HL-60 (cell line): ENCODE measurements around the gene MFAP2.

Experiments
- GABPA ChIP-seq: IDR thresholded peaks from 2 replicates; pipeline ENCODE4 v1.6.1; 2012; ENCODE audit warnings: low read depth
- POLR2AphosphoS5 ChIP-seq: IDR thresholded peaks from 2 replicates; pipeline ENCODE4 v1.6.1; 2012; ENCODE audit warnings: low read depth
- REST ChIP-seq: IDR thresholded peaks from 2 replicates; pipeline ENCODE4 v1.6.1; 2012; ENCODE audit warnings: low read depth; ENCODE audit not compliant: insufficient replicate concordance
- SPI1 ChIP-seq: IDR thresholded peaks from 2 replicates; pipeline ENCODE4 v1.6.1; 2012; ENCODE audit warnings: low read depth, mild to moderate bottlenecking, borderline replicate concordance
- TF ChIP-seq, protein P1 (sequence below): IDR thresholded peaks from one replicate; pipeline ENCODE4 v1.5.1; 2011; ENCODE audit warnings: low read length, control low read depth, inconsistent platforms; ENCODE audit not compliant: insufficient read depth

GRCh38 chr1:17027403-17027802, 47.0 kb upstream of the MFAP2 start:
- TF ChIP-seq, protein P1, sequence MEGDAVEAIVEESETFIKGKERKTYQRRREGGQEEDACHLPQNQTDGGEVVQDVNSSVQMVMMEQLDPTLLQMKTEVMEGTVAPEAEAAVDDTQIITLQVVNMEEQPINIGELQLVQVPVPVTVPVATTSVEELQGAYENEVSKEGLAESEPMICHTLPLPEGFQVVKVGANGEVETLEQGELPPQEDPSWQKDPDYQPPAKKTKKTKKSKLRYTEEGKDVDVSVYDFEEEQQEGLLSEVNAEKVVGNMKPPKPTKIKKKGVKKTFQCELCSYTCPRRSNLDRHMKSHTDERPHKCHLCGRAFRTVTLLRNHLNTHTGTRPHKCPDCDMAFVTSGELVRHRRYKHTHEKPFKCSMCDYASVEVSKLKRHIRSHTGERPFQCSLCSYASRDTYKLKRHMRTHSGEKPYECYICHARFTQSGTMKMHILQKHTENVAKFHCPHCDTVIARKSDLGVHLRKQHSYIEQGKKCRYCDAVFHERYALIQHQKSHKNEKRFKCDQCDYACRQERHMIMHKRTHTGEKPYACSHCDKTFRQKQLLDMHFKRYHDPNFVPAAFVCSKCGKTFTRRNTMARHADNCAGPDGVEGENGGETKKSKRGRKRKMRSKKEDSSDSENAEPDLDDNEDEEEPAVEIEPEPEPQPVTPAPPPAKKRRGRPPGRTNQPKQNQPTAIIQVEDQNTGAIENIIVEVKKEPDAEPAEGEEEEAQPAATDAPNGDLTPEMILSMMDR: no peak
- TF ChIP-seq REST (no peak), POLR2AphosphoS5 (no peak), SPI1 (no peak), GABPA (no peak)
